Mucosa of descending colon (tissue), 3 donors: ENCODE results near the gene EHBP1L1. TPM values are rescaled to one million over a fixed set of nuclear protein-coding genes. Genes with fewer than 3 reads are reported as not detected.

ENCODE experiments used
- ATAC-seq: fragments of 200-7000 bp; cut with Tn5 transposase; one replicate; pipeline ENCODE4 v1.9.1; 2020; ENCODE audit warnings: mild to moderate bottlenecking, moderate library complexity
- DNase-seq, 3 donors: peaks; one replicate each; pipeline ENCODE4 v3.0.0-alpha.2; 2020
- H3K36me3 ChIP-seq: fragments of 200-600 bp; one replicate; pipeline ENCODE4 v1.8.0; 2021; ENCODE audit warnings: low read depth, mild to moderate bottlenecking
- H3K4me1 ChIP-seq: fragments of 200-600 bp; one replicate; pipeline ENCODE4 v1.8.0; 2021; ENCODE audit warnings: low read depth, mild to moderate bottlenecking
- H3K4me3 ChIP-seq: fragments of 200-600 bp; one replicate; pipeline ENCODE4 v1.8.0; 2021; ENCODE audit warnings: mild to moderate bottlenecking
- H3K9me3 ChIP-seq: fragments of 200-600 bp; one replicate; pipeline ENCODE4 v1.8.0; 2021; ENCODE audit warnings: mild to moderate bottlenecking
- CTCF ChIP-seq: fragments of 200-600 bp; IDR thresholded peaks from one replicate; pipeline ENCODE4 v1.8.0; 2022; ENCODE audit warnings: antibody characterized with exemption, mild to moderate bottlenecking
- intact Hi-C, 2 donors: fragments of 100-400 bp; cut with DNase I in 1 of 2; cut with micrococcal nuclease in 1 of 2; formaldehyde crosslinking; loops; one replicate each; pipeline versions ENCODE4 v1.11.0 to v1.11.1; 2022; cut with DNase I, micrococcal nuclease
- total RNA-seq, 3 donors: library from RNA; stranded (reverse); fragmentation: NEBNext Ultra II Directional in 2 of 3; extraction: Animal tissue kit (Norgen Biotek cat#: 25700) in 2 of 3; gene quantifications; one replicate each; pipeline versions ENCODE4 v1.2.1 to v1.2.4, GENCODE V29; 2021 to 2023
- donor health status: DM: no; HTN: no; CAD: no; lungs with moderate emphysema.
- donor health status: DM: no; HTN: no; CAD: no.
- donor health status: DM: no; HTN: yes; CAD: no.

Gene EHBP1L1
- total RNA-seq, 3 donors from 2014 or later, result 65.8 to 208 (median 65.9) TPM

- no peak for ATAC-seq
- Histone ChIP-seq H3K4me3 (no peak overlapping the region), H3K4me1 (peaks cover 12% of the 10 kb centered on the region), H3K9me3 (no peaks in the 10 kb centered on the region), H3K36me3 (no peaks in the 10 kb centered on the region)
- no peak for TF ChIP-seq CTCF
- intact Hi-C loops, result no loop called here
- no peak for DNase-seq
Observed at GRCh38 chr11:65621460-65621859, 45.6 kb downstream of the EHBP1L1 start.

- no peak for TF ChIP-seq CTCF
- Histone ChIP-seq H3K4me1 (peaks cover 7% of the 10 kb centered on the region), H3K9me3 (no peaks in the 10 kb centered on the region), H3K36me3 (no peaks in the 10 kb centered on the region), H3K4me3 (no peak overlapping the region)
- intact Hi-C loops, result no loop called here
- no peak for DNase-seq
- ATAC-seq, result no peak
Observed at GRCh38 chr11:65622011-65622410, 46.2 kb downstream of the EHBP1L1 start.

GRCh38 chr11:65623177-65623576 lies 47.3 kb downstream of the EHBP1L1 start:
- Histone ChIP-seq H3K9me3 (no peaks in the 10 kb centered on the region), H3K4me1 (no peaks in the 10 kb centered on the region), H3K4me3 (no peak overlapping the region), H3K36me3 (no peaks in the 10 kb centered on the region)
- intact Hi-C loops, result no loop called here
- DNase-seq (no peak), ATAC-seq (no peak)
- no peak for TF ChIP-seq CTCF

GRCh38 chr11:65623852-65624616 lies 48.2 kb downstream of the EHBP1L1 start:
- Histone ChIP-seq H3K4me1 (no peaks in the 10 kb centered on the region), H3K4me3 (no peak overlapping the region), H3K36me3 (no peaks in the 10 kb centered on the region), H3K9me3 (no peaks in the 10 kb centered on the region)
- ATAC-seq (no peak), DNase-seq (no peak)
- TF ChIP-seq CTCF, result no peak
- intact Hi-C loops, result no loop called here

- no peaks in the 10 kb centered on the region for H3K4me1 ChIP-seq
- intact Hi-C loops, result no loop called here
- peaks cover 7% of the 10 kb centered on the region for H3K36me3 ChIP-seq
Observed at GRCh38 chr11:65624931-65625627, 49.2 kb downstream of the EHBP1L1 start.

More at GRCh38 chr11:65624931-65625627, 49.2 kb downstream of the EHBP1L1 start:
- ATAC-seq (no peak), DNase-seq (no peak)
- no peak for TF ChIP-seq CTCF
- no peak overlapping the region for H3K4me3 ChIP-seq
- H3K9me3 ChIP-seq, result no peaks in the 10 kb centered on the region
